HG03196 (cell line): ENCODE data around the gene NPFFR1.
A peak's percentile ranks its signal among the peaks of the same experiment; 100 is the strongest.

ENCODE experiments used
- ATAC-seq: cut with Tn5 transposase; IDR thresholded peaks from one replicate; pipeline ENCODE4 v1.9.1; 2021; ENCODE audit not compliant: unreplicated experiment

Gene NPFFR1

DNA sequence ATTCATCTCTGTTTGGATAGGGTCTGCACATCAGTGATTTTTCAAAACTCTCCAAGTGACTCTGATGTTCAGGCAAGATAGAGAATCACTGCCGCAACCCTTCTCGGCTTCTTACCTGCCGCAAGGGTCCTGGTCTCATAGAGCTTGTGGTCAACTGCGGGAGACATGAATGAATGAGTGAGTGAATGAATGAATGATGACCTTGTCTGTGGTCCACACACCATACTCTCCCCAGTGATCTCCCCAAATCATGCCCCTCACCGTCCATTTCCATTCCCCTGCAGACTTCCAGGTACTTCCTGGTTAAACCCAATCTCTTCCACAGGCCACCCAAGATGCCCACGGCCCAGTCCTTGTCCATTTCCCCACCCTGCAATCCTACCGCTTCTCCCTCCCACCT lies 5.9 kb upstream of the NPFFR1 start:
- ATAC-seq: no peak

DNA sequence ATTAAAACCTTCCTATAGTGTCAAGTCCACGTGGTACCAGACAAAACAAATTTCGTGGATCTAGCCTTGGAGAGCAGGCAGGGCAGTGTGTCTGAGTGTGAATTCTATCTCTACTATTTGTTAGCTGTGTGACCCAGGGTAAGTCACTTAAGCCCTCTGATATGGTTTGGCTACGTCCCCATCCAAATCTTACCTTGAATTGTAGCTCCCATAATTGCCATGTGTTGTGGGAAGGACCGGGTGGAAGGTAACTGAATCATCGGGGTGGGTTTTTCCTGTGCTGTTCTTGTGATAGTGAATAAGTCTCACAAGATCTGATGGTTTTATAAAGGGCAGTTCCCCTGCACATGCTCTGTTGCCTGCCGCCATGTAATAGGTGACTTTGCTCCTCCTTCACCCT lies 2.8 kb upstream of the NPFFR1 start:
- ATAC-seq: no peak

DNA sequence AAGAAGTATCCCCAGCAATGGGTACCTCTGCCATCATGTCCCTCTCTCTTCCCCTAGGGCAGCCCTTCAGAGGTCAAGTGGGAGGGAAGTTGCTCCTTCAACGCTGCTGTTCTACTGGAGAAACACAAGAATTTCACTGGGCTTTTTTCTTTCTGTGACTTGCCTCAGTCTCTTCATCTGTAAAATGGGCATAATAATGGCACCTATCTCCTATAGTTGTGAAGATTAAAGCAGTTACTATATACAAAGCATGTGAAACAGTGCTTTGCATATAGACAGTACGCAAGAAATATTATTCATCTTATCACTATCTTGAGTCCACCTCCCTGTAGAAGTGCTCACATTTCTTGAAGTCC lies 1.6 kb upstream of the NPFFR1 start:
- ATAC-seq: no peak

DNA sequence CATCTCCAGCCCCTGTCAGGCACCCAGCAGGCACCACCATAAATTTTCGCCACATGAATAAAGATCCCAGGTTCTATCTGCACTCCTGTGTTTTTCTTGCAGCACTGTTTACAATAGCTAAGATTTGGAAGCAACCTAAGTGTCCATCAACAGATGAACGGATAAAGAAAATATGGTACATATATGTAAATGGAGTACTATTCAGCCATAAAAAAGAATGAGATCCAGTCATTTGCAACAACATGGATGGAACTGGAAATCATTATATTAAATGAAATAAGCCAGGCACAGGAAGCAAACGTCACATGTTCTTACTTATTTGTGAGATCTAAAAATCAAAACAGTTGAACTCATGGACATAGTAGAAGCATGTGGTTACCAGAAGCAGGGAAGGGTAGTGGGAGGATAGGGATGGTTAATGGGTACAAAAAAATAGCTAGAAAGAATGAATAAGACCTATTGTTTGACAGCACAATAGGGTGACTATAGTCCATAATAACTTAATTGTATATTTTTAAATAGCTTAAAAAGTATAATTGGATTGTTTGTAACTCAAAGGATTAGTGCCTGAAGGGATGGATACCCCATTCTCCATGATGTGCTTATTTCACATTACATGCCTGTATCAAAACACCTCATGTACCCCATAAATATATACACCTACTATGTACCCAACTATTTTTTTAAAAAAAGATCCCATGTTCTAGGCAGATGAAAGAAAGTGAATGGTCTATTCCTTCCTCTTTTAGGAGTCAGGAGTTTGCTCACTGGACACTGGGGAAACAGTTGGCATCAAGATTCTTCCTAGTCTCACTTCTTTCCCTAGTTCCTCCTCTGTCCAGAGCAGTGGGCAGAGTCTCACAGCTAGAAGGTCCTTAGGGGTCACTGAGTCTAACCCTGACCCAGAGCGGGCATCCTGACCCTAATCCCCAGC lies 1.0 kb upstream of the NPFFR1 start:
- no peak for ATAC-seq

DNA sequence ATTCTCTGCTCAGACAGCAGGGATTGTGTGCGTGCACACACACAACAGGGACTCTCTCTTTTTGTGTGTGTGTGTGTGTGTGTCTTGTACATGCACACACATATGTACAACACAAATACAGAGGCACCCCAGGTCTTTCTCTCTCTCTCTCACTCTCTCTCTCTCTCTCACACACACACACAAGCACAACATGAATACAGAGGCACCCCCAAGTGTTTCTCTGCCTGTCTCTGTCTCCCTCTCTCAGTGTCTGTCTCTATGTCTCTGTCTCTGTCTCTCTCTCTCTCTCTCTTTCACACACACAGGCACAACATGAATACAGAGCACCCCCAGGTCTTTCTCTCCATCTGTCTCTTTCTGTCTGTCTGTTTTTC lies 746 bp downstream of the NPFFR1 start:
- no peak for ATAC-seq

DNA sequence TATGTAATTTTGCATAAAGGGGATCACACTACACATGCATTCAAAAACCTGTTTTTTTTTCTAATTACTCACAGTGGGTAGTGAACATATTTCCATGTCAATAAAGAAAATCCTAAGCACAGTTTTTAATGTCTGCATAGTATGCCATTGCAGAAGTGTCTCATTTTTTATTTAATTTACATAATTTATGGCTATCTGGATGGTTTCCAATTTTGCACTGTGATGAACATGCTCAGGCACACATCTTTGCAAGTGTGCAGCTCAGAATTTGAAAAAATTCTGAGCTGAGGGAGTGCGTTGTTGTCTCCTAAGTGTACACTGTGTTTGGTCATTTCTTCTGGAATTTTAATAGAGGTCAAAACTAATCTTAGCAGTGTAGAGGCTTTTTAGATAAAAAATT lies 2.2 kb downstream of the NPFFR1 start:
- ATAC-seq: no peak

DNA sequence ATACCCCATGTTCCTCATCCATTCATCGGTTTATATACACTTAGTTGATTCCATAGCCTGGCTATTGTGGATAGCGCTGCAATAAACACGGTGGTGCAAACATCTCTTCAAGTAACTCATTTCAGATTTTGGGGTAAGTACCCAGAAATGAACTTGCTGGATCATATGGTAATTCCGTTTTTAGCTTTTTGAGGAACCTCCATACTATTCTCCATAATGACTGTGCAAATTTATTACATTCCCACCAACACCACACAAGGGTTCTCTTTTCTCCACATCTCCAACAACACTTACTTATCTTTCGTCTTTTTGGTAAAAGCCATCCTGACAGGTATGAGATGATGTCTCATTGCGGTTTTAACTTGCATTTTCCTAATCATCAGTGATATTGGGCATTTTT lies 3.7 kb downstream of the NPFFR1 start:
- no peak for ATAC-seq

DNA sequence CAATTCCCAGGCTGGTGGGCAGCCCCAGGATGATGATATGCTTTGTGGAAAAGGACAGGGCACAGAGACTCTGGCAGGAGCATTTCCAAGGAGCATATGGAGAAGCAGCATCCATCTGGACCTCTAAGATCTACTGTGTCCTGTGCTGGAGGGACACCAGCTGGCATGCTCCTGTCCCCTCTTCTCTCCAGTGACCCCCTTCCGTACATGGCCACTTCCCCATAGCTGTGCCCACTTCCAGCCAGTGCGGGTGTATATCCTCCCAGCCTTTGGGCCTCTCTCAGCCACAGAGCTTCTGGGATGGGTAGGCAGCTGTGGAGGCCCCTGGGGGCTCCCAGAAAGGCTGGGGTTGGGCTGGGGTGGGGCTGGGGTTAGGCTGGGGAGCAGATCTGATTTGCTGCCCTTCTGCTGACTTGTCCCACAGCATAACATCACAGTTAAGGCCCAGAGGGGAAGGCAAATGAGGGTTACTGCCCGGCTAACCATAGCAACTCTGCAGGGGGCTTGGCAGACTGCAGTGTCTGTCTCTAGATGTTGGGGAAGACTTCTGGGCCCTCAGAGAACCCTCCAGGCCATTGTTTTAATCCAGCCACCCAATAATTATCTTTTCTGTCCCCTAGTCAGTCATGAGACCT lies 6.3 kb downstream of the NPFFR1 start:
- ATAC-seq: no peak

DNA sequence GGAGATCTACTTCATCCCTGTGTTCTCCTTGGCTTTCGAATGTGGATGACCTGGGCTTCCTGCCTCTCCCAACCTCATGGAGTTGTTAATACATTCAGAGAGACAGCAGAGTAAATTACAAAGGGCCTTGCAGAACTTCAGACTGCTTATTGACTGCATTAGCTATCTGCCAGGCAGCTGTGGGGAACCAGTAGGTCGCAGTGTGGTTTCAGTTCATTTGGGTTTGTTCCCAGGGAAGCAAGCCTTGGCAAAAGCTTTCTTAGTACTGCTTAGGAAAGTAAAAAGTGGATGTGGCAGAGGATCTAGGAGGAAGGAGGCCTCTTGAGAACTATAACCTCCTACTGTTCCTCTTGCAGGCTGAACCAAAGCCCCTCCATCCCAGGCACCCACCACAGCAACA lies 9.2 kb downstream of the NPFFR1 start:
- ATAC-seq: no peak

DNA sequence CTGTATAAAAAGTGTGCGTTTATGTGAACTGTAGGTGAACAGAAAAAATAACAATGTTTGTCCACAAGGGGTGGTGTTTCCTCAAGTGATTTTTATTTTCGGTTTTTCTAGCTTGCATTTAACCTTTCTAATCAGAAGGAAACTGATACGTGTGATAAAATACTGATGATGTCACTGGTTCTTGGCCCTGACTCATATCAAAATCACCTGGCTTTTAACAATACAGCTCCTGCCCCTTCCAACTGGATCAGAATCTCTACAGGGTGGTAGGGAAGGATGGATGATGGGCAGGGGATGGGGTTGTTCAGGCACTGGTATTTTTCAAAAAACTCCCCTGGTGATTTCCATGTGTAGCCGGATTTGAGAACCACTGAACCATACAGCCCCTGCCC lies 10.9 kb downstream of the NPFFR1 start:
- peak; percentile 54 for ATAC-seq

DNA sequence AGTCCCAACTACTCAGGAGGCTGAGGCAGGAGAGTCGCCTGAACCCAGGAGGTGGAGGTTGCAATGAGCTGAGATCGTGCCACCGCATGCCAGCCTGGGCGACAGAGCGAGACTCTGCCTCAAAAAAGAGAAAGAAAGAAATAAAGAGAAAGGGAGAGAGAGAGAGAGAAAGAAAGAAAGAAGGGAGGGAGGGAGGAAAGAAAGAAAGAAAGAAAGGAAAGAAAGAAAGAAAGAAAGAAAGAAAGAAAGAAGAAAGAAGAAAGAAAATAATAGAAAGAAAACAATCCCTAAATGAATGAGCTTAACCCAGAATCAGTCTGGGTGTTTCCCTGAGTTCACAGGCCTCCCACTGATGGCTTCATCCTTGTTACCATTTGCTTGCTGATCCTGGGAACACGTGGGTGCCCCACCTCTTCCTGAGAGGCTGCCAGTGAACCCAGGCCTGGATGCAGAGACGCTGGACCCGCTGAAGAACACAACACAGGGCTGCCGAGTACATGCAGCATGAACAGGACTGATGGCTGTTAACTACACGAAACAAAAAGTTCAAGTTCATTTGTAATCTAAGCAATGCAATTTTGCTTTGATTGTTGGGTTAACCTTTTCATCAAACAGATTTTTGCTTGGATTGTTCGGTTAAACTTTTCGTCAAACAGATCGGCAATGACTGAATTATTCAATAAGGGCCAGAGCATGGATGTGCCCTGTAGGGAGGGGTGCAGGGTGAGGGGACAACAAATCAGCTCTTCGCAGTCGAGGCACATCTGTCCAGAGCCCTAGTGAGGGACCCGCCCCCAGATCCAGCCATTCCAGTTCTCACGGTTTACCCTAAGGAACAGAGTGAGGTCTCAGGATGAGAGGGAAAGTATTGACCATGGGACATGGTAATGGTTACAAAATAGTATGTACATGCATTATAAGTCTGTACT lies 11.5 kb downstream of the NPFFR1 start:
- ATAC-seq: peak; percentile 8

DNA sequence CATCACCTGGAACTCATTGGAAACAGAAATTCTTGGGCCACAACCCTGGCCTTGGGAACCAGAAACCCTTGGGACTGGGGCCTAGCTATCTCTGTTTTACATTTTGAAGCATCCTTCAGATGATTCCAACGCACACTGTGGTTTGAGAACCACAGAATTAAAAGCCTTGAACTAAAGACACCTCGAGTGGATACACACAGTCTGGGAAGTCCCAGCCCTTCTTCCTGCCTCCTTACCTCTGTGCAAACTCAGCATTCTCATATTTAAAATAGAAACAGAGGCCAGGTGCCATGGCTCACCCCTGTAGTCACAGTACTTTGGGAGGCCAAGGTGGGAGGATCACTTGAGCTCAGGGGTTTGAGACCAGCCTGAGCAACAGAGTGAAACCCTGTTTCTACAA lies 12.9 kb downstream of the NPFFR1 start:
- ATAC-seq: no peak

DNA sequence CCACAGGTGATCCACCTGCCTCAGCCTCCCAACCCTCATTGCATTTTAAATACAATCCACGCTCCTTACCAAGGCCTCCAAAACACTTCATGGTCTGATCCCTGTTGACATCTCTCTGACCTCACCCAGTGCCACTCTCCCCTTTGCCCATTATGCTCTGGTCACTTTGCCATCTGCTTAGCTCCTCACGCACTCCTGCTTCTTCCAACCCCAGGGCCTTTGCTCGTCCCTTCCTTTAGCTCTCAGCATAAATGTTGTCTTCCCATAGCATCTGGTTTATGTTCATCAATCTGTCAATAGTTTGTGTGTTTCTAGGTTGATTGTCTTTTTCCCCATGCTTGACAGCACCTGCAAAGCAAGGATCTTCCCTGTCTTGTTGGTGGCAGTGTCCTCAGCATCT lies 14.1 kb downstream of the NPFFR1 start:
- ATAC-seq: no peak

DNA sequence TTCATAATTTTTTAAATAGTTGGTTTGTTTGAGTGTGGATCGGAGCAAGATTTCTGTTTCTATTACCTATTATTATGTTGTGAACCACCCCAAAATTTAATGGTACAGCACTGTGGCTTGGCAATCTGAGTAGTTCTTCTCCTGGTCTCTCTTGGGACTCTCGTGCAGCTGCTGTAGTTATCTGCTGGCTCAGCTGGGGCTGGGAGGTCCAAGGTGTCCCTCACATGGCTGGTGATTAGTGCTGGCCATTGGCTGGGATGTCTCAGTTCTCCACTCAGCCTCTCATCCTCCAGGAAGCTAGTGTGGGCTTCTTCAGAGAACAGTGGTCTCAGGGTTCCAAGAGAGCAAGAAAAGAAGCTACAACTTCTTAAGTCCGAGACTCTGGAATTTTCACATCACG lies 15.4 kb downstream of the NPFFR1 start:
- no peak for ATAC-seq

DNA sequence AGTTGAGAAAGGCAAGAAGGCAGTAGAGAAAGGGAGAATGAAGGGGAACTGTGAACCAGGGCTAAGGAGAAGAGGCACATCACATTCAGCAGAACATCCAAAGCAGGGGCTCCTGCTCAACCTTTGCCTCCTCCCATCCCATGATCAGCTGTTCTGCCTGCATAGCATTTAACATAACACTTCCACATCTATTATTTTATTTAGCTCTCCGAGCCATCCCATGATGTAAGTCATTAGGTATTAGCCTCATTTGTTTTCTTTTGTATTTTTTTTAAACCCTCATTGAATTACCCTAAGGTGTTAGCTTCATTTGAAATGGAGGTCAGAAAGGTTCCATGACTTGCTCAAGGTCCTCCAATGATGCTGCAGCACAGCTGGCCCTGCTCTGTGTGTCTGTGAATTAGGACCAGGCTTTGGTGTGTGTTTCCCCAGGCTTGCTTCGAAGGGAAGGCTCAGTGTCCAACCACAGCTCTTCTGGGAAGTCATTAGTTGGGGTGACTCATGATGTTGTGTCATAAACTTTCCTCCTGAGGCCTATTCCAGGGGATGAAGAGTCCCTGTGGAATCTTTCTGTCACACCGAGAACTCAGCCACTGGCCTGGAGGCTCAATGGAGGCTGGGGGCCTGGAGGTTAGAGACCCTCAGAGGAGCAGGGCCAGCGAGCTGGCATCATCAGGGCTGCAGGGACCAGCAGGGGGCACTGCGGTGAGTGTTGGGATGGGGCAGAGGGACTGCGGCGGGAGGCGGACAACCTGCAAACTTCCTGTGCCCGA lies 16.5 kb downstream of the NPFFR1 start:
- no peak for ATAC-seq

DNA sequence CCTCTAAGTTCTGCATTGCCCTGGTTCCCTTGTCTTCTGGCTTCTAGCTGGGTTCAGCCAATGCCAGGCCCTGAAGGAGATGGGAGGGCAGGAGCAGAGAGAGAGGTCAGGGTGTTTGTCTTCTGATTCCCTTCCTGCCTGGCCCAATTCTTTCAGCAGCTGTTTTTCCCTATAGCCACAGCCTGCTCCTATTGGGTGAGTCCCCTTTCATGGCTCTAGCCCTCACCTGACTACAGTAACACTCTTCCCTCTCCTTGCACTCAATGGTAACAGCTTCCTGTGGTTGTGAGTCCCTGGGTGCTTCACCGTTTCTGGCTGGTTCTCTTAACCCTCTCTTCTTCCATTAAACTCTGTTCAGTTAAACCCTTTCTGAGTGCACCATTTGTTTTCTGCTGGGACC lies 17.1 kb downstream of the NPFFR1 start:
- ATAC-seq: no peak

DNA sequence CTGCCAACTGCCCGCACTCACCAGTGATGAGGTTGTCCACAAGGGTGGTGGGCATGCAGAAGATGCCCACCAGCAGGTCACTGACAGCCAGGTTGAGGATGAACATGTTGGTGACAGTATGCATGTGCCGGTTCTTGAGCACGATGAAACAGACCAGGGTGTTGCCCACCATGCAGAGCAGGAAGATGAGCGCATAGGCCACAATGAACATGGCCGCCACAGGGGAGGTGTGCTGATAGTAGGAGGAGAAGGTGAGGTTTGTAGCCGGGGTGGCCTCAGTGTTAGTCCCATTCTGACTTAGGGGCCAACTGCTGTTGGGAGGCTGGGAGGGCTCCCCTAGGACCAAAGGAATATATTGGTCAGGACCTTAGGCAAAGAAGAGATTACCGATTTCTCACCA lies 17.7 kb downstream of the NPFFR1 start:
- no peak for ATAC-seq

DNA sequence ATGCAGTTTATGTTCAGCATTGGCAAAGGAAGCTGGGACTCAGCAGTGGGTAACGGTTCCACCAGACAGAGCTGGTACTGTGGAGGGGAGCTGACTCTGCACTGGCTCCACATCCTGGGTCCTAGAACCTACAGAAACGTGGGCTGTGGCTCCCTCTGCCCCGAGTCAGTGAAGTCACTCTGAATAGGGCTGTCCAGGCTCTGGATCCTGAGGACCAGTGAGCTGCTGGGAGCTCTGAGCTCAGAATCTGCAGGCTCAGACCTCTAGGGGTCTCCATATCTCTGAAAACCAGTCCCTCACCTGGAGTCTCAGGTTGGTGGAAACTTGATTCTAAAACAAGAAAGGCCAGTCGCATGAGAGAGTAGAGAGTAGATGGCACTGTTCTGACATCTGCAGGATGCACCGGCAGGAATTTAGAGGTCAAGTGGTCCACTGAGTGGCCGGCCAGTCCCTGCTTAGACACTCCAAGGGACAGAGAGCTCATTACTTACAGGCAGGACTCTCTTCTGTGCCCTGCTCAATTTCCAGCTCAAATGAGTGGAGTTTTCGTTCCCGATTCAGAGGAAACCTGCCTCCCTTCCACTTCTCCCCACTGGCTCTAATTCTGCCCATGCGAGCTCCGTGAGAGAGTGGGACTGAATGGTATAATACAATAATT lies 18.6 kb downstream of the NPFFR1 start:
- no peak for ATAC-seq

DNA sequence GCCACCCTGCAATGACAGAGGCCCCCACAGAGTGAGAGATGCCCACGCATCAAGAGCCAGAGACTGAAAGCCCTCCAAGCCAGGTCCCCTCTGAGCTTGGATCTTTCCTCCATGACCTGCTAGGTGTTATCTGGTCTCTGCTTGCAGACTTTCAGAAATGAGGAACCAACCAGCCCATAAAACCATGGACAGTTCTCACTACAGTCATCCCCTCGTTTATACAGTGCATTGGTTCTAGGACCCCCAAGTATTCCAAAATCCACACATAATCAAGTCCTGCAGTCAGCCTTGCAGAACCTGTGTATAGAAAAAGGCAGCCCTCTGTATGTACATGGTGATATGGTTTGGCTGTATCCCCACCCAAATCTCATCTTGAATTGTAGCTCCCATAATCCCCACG lies 23.1 kb downstream of the NPFFR1 start:
- ATAC-seq: no peak

DNA sequence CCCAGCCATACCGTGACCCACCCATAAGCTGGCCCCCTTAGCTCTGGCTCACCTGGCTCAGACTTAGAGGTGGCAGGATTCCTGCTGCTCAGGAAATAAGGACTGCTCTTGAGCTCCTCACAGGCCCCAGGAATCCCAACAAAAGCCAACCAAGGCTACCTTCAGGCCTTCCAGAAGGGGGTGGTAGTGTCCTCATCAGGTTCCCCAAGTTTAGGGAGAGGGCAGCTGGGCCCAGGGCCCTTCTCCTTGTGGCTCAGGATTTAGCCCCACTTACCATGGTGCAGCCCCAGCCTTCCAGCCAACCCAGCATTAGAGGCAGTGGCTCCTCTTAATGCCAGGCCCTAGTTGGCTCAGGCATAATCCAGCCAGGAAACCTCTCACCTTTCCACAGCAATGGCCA lies 23.5 kb downstream of the NPFFR1 start:
- ATAC-seq: no peak
